ENCODE data around the gene NSD2.

Gene NSD2

GRCh38 chr4:1863297-1864033 is 7.7 kb upstream of the NSD2 start:
- CTCF ChIA-PET, result interaction anchor here (0.6 kb wide), 1 partner anchor 573 kb away, joined by 3 read pairs; no protein-coding TSS in a partner anchor

DNA sequence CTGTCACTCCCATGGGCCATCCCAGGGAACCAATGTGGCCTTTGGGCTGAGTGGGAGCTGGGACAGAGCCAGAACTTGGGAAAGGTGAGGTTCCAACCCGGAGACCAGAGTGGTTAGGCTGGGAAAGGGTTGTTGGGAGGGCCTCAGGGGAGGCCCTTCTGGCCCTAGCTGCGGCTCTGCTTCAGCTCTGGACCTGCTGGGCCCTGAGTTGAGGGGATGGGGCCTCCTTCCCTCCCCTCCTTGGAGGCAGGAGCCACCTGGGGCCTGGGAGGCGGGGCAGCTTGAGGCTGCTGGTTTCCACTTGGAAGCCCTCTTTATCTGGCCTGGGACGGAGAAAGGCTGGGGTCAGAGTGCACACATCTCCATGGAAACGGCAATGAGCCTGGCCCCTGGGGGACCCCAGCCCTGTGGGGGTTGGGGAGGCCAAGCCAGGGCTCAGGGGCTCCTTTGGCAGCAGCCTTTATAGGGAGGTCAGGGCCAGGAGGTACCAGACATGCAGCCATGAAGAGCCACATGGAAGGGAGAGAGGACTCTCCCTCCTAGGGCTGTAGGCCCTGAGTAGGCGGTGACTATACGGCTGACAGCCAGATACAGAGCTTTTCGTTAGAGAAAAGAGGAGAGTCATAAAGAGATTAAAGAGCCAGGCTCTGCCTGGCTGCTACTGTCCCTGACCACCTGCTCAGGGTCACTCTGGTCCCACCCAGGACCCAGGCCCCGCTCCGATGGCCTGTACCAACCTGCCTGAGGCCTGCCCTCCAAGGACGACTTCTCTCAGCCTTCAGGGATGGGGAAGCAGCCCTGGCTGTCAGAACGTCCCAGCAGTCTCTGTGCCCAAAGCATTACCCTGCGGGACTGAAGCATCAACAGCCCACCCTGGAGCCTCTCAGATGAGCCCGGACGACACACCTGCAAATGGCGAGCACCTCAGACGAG is 6.9 kb upstream of the NSD2 start:
- no peak overlapping the region for H3K27ac ChIP-seq
- ChIA-PET CTCF (no interaction called here), POLR2A (ENCODE audit: low non-redundant PET) (no interaction called here)
- DNase-seq (ENCODE audit: low spot score), result no peak
- TF ChIP-seq CTCF (conservative IDR thresholded peaks at IDR 0.05; ENCODE audit: low read depth), result no peak

More at GRCh38 chr4:1863297-1864033, 7.7 kb upstream of the NSD2 start:
- H3K27ac ChIP-seq, result no peak overlapping the region
- POLR2A ChIA-PET (ENCODE audit: low non-redundant PET), result no interaction called here
- DNase-seq (ENCODE audit: low spot score), result no peak
- TF ChIP-seq CTCF (conservative IDR thresholded peaks at IDR 0.05; ENCODE audit: low read depth), result no peak

GRCh38 chr4:1866189-1866661 is 5.0 kb upstream of the NSD2 start:
- H3K27ac ChIP-seq, result no peak overlapping the region
- DNase-seq (ENCODE audit: low spot score), result no peak
- TF ChIP-seq CTCF (conservative IDR thresholded peaks at IDR 0.05; ENCODE audit: low read depth), result no peak
- POLR2A ChIA-PET (ENCODE audit: low non-redundant PET), result no interaction called here
- CTCF ChIA-PET, result no interaction called here

GRCh38 chr4:1868293-1868692 is 2.9 kb upstream of the NSD2 start:
- DNase-seq (ENCODE audit: low spot score), result no peak
- H3K27ac ChIP-seq, result no peak overlapping the region
- POLR2A ChIA-PET (ENCODE audit: low non-redundant PET), result no interaction called here
- TF ChIP-seq CTCF (conservative IDR thresholded peaks at IDR 0.05; ENCODE audit: low read depth), result no peak
- CTCF ChIA-PET, result no interaction called here

DNA sequence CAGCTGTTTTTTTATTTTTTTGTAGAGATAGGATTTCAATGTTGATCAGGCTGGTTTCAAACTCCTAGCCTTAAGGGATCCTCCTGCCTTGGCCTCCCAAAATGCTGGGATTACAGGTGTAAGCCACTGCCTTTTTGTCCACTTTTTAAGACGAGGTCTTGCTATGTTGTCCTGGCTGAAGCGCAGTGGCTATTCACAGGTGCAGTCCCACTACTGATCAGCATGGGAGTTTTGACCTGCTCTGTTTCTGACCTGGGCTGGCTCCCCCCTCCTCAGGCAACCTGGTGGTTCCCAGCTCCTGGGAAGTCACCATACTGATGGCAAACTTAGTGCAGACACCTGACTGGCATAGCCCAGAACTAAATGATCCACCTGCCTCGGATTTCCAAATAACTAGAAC is 2.3 kb upstream of the NSD2 start:
- TF ChIP-seq CTCF (conservative IDR thresholded peaks at IDR 0.05; ENCODE audit: low read depth), result no peak
- CTCF ChIA-PET, result no interaction called here
- peak overlapping the region; percentile 99 for H3K27ac ChIP-seq
- POLR2A ChIA-PET (ENCODE audit: low non-redundant PET), result no interaction called here
- DNase-seq (ENCODE audit: low spot score), result no peak

DNA sequence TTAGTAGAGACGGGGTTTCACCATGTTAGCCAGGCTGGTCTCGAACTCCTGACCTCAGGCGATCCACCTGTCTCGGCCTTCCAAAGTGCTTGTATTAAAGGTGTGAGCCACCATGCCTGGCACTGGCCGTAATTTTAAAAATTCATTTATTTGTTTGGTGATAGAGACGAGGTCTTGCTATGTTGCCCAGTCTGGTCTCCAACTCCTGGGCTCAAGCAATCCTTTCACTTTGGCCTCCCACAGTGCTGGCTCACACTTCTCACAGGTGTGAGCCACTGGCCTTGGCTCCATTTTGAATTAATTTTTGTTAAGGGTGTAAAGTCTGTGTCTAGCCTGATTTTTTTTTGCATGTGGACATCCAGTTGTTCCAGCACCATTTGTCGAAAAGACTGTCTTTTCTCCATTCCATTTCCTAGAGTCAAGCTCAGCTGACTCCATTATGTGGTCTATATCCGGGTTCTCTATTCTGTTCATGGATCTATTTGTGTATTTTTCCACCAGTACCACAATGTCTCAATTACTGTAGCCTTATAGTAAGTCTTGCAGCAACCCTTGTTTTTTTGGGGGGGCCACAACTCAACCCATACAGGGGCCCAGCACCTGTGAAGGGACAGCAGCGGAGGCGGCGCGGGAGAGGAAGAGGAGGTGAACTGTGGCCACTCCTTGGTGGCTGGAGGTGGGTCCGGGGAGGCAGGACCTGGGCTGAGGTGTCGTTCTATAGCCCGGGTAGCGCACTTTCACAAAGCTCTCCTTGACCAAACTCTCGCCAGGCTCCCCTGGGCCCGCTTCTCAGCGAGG is 1.5 kb upstream of the NSD2 start:
- ChIA-PET CTCF (interaction anchor here (0.5 to 0.7 kb wide), 2 partner anchors 16 to 41 kb away, joined by 3 read pairs; no protein-coding TSS in a partner anchor), POLR2A (ENCODE audit: low non-redundant PET) (no interaction called here)
- DNase-seq (ENCODE audit: low spot score), result no peak
- no peak for TF ChIP-seq CTCF (conservative IDR thresholded peaks at IDR 0.05; ENCODE audit: low read depth)
- peak overlapping the region; percentile 99 for H3K27ac ChIP-seq

Data from RWPE1 (cell line).